DMS114 treated with DMSO at 0.1 percent for 48 hours (cell line): ENCODE results near the gene SAMD11.
"Not testable (repeated sequence)": the region's sequence is repeated elsewhere in the genome, so short reads cannot be mapped to it uniquely, and the experiment has no call there.

Experiments
- DNase-seq: peaks from one replicate; lab custom pipeline; 2025; ENCODE audit not compliant: unreplicated experiment; lab: John Stamatoyannopoulos, UW

SAMD11 gene

DNA sequence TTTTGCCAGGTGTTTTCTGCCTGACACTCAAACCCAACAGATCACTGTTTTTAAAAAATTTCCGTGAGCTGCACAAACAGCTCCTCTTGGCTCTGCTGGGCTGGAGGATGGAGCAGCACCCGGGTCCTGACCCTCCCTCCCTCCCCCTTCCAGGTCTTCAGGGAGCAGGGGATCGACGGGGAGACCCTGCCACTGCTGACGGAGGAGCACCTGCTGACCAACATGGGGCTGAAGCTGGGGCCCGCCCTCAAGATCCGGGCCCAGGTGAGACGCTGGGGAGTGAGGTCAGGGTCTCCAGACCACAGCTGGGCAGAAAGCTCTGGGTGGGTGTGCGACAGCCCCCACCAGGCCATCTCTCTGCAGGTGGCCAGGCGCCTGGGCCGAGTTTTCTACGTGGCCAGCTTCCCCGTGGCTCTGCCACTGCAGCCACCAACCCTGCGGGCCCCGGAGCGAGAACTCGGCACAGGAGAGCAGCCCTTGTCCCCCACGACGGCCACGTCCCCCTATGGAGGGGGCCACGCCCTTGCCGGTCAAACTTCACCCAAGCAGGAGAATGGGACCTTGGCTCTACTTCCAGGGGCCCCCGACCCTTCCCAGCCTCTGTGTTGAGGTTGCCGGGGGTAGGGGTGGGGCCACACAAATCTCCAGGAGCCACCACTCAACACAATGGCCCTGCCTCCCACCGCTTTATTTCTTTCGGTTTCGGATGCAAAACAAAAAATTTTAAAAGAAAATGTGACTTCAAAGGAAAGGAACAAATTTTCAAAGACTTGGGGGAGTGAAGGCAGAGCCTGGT, 20.0 kb downstream of the SAMD11 start:
- no peak for DNase-seq

- peak; percentile 30 for DNase-seq
These were observed 20.9 kb downstream of the SAMD11 start for GRCh38 chr1:944341-945325.

- DNase-seq = no peak
These were observed 22.2 kb downstream of the SAMD11 start for GRCh38 chr1:945688-946556.

DNA sequence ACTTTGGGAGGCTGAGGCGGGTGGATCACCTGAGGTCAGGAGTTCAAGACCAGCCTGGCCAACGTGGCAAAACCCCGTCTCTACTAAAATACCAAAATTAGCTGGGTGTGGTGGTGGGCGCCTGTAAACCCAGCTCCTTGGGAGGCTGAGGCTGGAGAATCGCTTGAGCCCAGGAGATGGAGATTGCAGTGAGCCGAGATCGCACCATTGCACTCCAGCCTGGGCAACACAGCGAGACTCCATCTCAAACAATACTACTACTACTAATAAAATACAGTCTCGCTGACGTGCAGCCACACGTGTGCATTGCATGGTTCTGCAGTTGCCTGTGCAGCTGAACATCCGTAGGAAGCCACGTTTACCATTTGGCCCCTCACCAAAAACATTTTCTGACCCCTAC, 23.1 kb downstream of the SAMD11 start:
- DNase-seq = not testable (repeated sequence)

DNA sequence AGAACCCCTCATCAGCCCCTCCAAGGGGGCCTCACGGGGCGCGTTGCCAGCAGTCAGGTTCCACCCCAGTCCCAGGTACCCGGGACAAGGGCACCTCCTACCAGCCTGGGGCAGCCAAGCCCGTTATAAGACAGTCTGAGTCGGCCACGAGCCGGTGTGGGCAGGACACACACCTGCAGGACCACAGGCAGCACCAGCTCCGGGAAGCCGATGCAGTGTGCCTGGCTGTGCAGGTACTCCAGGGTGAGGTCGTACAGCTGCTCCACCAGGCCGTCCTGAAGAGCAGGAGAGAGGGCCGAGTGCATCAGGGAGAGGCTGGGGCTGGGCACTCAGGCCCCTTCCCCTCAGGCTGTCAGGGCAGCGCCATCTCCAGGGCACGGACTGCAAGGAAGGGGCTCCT, 24.2 kb downstream of the SAMD11 start:
- no peak for DNase-seq

DNA sequence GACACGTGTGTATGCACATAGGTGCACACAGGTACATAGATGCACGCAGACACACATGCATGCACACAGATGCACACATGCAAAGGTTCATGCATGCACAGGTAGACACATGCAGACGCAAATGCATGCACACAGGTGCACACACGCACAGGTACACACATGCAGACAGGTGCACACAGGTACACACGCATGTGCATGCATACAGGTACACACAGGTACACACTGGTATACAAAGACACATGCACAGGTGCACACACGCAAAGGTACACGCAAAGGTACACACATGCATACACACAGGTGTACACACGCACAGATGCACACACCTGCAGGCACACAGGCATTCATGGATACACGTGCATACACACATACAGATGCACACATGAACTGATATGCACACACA, 26.5 kb downstream of the SAMD11 start:
- DNase-seq = no peak

DNA sequence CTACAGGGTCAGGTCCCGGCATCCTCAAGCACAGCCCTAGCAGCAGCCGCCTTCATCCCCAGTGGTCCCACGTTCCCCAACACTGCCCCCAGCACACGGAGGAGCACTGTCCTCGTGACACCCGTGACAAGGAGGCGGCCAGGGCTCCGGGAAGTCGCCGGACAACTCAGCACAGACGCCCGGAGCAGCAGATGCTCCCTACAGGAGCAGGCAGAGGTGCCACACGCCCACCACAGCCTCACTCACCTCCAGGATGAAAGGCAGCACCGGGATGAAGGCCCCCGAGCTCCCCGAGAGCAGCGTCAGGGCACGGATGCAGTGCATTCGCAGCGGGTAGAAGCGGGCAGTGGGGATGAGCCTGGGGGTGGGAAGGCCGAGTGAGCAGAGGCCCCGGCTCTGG, 27.2 kb downstream of the SAMD11 start:
- no peak for DNase-seq

DNA sequence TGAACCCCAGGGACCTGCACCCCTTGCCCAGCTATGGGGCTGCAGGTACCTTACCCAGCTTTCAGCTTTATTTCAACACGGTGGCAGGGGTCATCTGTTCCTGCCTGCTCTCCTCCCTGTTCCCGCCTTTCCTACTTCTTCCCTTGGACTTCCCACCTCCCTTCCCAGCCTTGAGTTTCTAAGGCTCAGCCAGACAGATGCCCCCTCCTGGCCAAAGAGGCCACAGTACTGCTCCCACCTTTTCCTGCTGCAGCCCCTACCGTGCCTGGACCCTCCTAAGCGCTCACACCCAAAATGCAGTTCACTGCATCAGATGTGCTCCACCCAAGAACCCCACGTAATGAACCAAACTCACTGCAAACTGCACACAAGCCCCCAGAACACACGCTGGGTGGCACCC, 27.6 kb downstream of the SAMD11 start:
- DNase-seq = no peak

DNA sequence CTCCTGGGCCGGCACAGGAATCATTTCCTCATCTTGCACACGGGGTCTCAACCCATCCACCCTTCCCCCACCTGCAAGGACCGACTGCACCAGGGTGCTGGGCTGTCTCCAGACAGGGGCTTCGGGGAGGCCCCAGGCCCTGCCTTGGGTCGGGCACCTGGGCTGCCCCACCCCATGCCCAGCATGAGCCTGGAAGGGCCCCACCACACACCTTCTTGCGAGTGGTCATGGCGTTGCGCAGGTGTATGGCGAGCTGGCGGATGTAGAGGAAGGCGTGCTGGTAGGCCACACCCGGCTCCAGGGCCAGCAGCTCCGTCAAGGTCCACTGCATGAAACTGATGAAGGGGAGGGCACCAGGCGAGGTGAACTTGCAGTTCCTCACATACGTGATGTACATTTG, 28.5 kb downstream of the SAMD11 start:
- no peak for DNase-seq

- no peak for DNase-seq
These were observed 28.9 kb downstream of the SAMD11 start for GRCh38 chr1:952603-953002.

DNA sequence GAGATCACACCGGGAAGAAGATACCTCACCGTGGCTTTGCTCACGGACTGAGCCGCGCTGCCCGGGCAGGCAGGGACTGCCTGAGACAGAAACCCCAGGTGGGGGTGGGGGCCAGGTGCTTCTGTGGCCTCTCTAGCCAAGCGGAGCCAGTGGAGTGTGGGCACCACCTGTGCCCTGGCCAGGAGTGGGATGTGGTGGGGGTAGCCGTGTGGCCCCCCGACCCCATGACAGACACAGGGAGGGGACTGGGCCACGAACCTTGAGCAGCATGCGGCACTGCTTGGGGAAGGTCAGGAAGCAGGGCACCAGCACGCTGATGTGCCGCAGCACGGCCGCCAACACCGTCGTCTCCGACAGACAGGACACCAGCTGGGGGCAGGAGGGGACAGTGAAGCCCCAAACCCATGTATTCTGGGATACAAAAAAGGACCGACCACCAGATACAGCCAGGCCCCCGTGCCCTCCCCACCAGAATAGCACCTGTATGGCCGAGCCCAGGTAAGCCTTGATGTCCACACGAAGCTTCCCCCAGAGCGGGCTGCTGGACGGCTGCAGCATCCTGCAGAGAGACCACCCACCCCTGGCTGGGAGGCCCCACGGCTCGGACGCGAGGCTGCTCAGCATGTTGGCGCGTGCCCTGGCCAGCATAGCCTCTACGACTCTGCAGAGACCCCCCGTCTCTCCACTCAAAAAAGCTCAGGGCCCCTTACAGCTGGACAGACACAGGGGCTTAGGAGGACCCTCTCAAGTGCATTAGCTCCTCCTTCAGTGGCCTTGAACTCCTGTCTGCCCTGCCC, 30.0 kb downstream of the SAMD11 start:
- DNase-seq = no peak

- DNase-seq = no peak
These were observed 31.2 kb downstream of the SAMD11 start for GRCh38 chr1:954927-955326.

DNA sequence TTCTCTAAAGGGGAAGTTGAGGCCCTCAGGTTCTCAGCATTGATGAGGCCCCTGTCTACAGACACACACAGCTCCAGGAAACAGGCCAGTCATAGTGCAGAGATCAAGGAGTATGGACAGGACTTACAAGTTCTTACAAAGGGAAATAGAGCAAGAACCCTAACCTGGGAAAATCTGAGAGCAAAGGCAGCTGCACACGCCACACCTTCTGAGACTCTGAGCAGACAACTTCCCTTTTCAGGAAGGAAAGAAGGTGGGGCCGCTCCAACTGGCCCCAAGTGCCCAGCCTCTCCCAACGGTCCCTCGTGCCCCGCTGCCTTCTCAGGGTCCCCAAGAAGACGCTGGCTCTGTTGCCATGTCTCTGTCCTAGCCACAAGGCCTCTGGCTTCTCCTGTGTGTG, 31.8 kb downstream of the SAMD11 start:
- no peak for DNase-seq

- no peak for DNase-seq
These were observed 32.9 kb downstream of the SAMD11 start for GRCh38 chr1:956636-957035.

GRCh38 chr1:958823-959730, 35.4 kb downstream of the SAMD11 start, which contains the start of gene NOC2L:
NOC2L (minus strand) TSS chr1:959256; CDS start chr1:959240, 16 bp downstream.
- DNase-seq = peak; percentile 80

GRCh38 chr1:959731-960362, 36.1 kb downstream of the SAMD11 start:
- DNase-seq = no peak

- peak; percentile 31 for DNase-seq
These were observed 36.8 kb downstream of the SAMD11 start, which contains the start of gene KLHL17 for GRCh38 chr1:960363-961131. KLHL17 (plus strand) TSS chr1:960584; CDS start chr1:960694, 110 bp downstream.
